ENCODE measurements around the gene NACC2. TPM values are rescaled to one million over a fixed set of nuclear protein-coding genes. Genes with fewer than 3 reads are reported as not detected.
A peak's percentile ranks its signal among the peaks of the same experiment; 100 is the strongest.

The NACC2 gene
- total and polyA plus RNA-seq, 2 experiments from 2014 or later = 4.4 to 12.0 TPM

DNA sequence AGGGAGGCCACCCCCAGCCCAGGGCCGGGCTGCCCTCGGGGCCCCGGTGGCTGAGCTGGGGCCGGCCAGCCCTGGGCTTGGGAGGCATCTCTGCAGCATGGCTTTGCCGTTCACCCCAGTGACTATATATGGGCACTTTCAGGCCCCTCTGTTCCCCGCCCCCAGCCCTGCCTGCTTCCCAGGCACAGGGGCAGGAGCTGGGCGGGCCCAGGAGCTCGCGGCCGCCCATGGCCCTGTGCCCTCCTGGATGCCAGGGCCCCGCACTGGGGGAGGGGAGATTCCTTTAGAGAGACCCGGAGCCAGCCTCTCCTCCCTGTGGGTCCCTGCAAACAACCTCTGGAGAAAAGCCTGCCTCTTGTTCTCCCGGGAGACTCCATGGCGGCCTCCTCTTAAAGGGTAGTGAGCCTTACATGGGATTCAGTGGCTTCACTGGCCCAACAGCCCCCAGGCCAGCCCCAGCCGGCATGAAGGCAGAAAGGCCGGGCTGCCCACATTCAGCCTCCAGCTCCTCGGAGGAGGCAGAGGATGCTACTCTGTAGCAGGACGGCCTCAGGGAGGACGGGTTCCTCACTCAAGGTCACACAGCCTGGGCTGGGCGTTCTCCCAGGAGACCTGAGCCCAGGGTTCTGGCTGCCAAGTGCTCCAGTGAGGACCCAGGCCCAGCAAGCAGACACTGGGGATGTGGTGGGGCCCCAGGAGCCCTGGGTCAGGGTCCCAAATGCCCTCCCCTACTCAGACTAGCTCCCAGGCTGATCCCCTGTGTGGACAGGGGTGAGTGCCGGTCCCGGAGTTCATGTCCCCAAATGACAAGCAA is 4.1 kb downstream of the NACC2 start:
- H3K27ac ChIP-seq = no peak overlapping the region
- DNase-seq (ENCODE audit: low read depth in 1 of 2, low spot score in 1 of 2) = no peak
- H3K4me3 ChIP-seq = no peak overlapping the region
- no peak for TF ChIP-seq CTCF (IDR thresholded peaks at IDR 0.05; ENCODE audit: low read depth, low read length)
- no peaks in the 10 kb centered on the region for H3K36me3 ChIP-seq
- peaks cover 5% of the 10 kb centered on the region for H3K4me1 ChIP-seq (ENCODE audit: low read depth)
- H3K9me3 ChIP-seq (ENCODE audit: low read depth) = no peaks in the 10 kb centered on the region
- H3K27me3 ChIP-seq = peaks cover 2% of the 10 kb centered on the region

GRCh38 chr9:136090056-136090735 is 4.9 kb downstream of the NACC2 start:
- no peaks in the 10 kb centered on the region for H3K36me3 ChIP-seq
- no peaks in the 10 kb centered on the region for H3K27me3 ChIP-seq
- no peaks in the 10 kb centered on the region for H3K9me3 ChIP-seq (ENCODE audit: low read depth)
- DNase-seq (ENCODE audit: low read depth in 1 of 2, low spot score in 1 of 2) = no peak
- H3K4me3 ChIP-seq = no peak overlapping the region
- no peak for TF ChIP-seq CTCF (IDR thresholded peaks at IDR 0.05; ENCODE audit: low read depth, low read length)
- H3K27ac ChIP-seq = no peak overlapping the region
- peaks cover 5% of the 10 kb centered on the region for H3K4me1 ChIP-seq (ENCODE audit: low read depth)

- Histone ChIP-seq H3K27me3 (no peaks in the 10 kb centered on the region), H3K4me3 (no peak overlapping the region), H3K27ac (no peak overlapping the region), H3K36me3 (no peaks in the 10 kb centered on the region), H3K4me1 (ENCODE audit: low read depth) (peaks cover 5% of the 10 kb centered on the region), H3K9me3 (ENCODE audit: low read depth) (no peaks in the 10 kb centered on the region)
- peak; percentile 42 for TF ChIP-seq CTCF (IDR thresholded peaks at IDR 0.05; ENCODE audit: low read depth, low read length)
- peak in 1 of 2 donors; percentile 59 for DNase-seq (ENCODE audit: low read depth in 1 of 2, low spot score in 1 of 2)
These were observed 5.4 kb downstream of the NACC2 start for GRCh38 chr9:136089697-136090045.

GRCh38 chr9:136088939-136089696 is 6.0 kb downstream of the NACC2 start:
- peaks cover 5% of the 10 kb centered on the region for H3K4me1 ChIP-seq (ENCODE audit: low read depth)
- H3K9me3 ChIP-seq (ENCODE audit: low read depth) = no peaks in the 10 kb centered on the region
- no peak for TF ChIP-seq CTCF (IDR thresholded peaks at IDR 0.05; ENCODE audit: low read depth, low read length)
- no peak for DNase-seq (ENCODE audit: low read depth in 1 of 2, low spot score in 1 of 2)
- no peaks in the 10 kb centered on the region for H3K36me3 ChIP-seq
- no peaks in the 10 kb centered on the region for H3K27me3 ChIP-seq
- H3K4me3 ChIP-seq = no peak overlapping the region
- no peak overlapping the region for H3K27ac ChIP-seq

DNA sequence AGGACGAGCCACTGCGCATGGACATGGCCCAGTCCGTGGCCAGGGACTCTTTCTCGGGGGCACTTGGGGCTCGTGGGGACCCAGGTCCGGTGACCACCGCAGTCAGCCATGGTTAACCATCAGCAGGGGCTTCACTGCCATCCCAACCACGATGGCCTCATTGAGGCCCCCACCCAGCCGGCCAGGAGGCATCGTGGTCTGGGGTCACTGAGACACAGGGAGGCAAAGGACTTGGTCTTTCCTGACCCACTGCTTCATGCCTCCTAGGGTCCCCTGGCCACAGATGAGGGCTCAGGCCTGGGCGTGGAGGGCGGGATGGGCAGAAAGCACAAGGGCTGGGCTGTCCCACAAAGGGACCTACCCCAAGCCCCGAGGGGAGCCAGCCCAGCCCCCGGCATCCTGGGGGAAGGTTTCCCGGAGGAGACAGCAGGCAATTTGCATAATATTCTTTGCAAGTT is 6.6 kb downstream of the NACC2 start:
- no peak for DNase-seq (ENCODE audit: low read depth in 1 of 2, low spot score in 1 of 2)
- no peak for TF ChIP-seq CTCF (IDR thresholded peaks at IDR 0.05; ENCODE audit: low read depth, low read length)

More for the DNA sequence above, 6.6 kb downstream of the NACC2 start:
- H3K27ac ChIP-seq = no peak overlapping the region
- no peak overlapping the region for H3K4me3 ChIP-seq
- peaks cover under 1% of the 10 kb centered on the region for H3K4me1 ChIP-seq (ENCODE audit: low read depth)
- H3K27me3 ChIP-seq = no peaks in the 10 kb centered on the region
- no peaks in the 10 kb centered on the region for H3K36me3 ChIP-seq
- no peaks in the 10 kb centered on the region for H3K9me3 ChIP-seq (ENCODE audit: low read depth)

Measured in cardiac muscle cell (in vitro differentiated cells and primary cell).